OCI-LY7 (cell line): ENCODE data around the gene ABCC5. TPM values are rescaled to one million over a fixed set of nuclear protein-coding genes. Genes with fewer than 3 reads are reported as not detected.

Source experiments
- BruUV-seq: library from RNA; stranded (reverse); fragments of 400-500 nt; replicated peaks from 2 replicates; lab custom pipeline; 2021; lab: Mats Ljungman, UMichigan
- CTCF ChIA-PET: fragments of 300-600 bp; sonication (Branson Sonifier 250); formaldehyde crosslinking; loops from one replicate; lab custom pipeline; 2022; ENCODE audit warnings: antibody characterized with exemption; ENCODE audit not compliant: unreplicated experiment; lab: Charles Lee
- POLR2A ChIA-PET: fragments of 300-600 bp; sonication (Branson Sonifier 250); formaldehyde crosslinking; loops from one replicate; lab custom pipeline; 2022; ENCODE audit warnings: antibody characterized with exemption; lab: Charles Lee
- DNase-seq: peaks from one replicate; pipeline ENCODE4 v3.0.0-alpha.2; 2015; ENCODE audit warnings: low spot score
- H2AFZ ChIP-seq: fragments of 200-600 bp; sonication (generic), shearing (Covaris generic); 2 replicates; pipeline ENCODE4 v1.6.1; 2014; ENCODE audit warnings: mild to moderate bottlenecking, antibody characterized with exemption, low read length, moderate library complexity
- H3K27ac ChIP-seq: fragments of 200-600 bp; sonication (generic); 2 replicates; pipeline ENCODE4 v1.5.1; 2014; ENCODE audit warnings: mixed run types, low read depth, mild to moderate bottlenecking, moderate library complexity, low read length, inconsistent platforms; ENCODE audit not compliant: poor library complexity, severe bottlenecking
- H3K36me3 ChIP-seq: fragments of 200-600 bp; sonication (generic); 2 replicates; pipeline ENCODE4 v1.6.1; 2014; ENCODE audit warnings: mild to moderate bottlenecking, antibody characterized with exemption, low read length, moderate library complexity, mixed read lengths; ENCODE audit not compliant: insufficient read depth
- H3K4me1 ChIP-seq: fragments of 200-600 bp; sonication (generic); 2 replicates; pipeline ENCODE4 v1.5.1; 2014; ENCODE audit warnings: mild to moderate bottlenecking, low read length; ENCODE audit not compliant: insufficient read depth, poor library complexity, severe bottlenecking
- H3K4me2 ChIP-seq: fragments of 200-600 bp; sonication (generic); 2 replicates; pipeline ENCODE4 v1.6.1; 2014; ENCODE audit warnings: mild to moderate bottlenecking, low read length
- H3K4me3 ChIP-seq: fragments of 200-600 bp; sonication (generic); 2 replicates; pipeline ENCODE4 v1.5.1; 2014; ENCODE audit warnings: mild to moderate bottlenecking, low read depth, low read length; ENCODE audit not compliant: poor library complexity, severe bottlenecking
- H3K79me2 ChIP-seq: fragments of 200-600 bp; sonication (generic); 2 replicates; pipeline ENCODE4 v1.6.1; 2016; ENCODE audit warnings: low read depth, mild to moderate bottlenecking, low read length, moderate library complexity, mixed read lengths; ENCODE audit not compliant: insufficient read depth
- H3K9me2 ChIP-seq: fragments of 200-600 bp; sonication (generic); 2 replicates; pipeline ENCODE4 v1.6.1; 2016; ENCODE audit warnings: mild to moderate bottlenecking, low read length, mixed read lengths; ENCODE audit not compliant: insufficient read depth
- H3K9me3 ChIP-seq: fragments of 200-600 bp; sonication (generic); 2 replicates; pipeline ENCODE4 v1.6.1; 2014; ENCODE audit warnings: mild to moderate bottlenecking, mixed run types, low read length, mixed read lengths
- H4K20me1 ChIP-seq: fragments of 200-600 bp; sonication (generic); 2 replicates; pipeline ENCODE4 v1.6.1; 2014; ENCODE audit warnings: mild to moderate bottlenecking, antibody characterized with exemption, low read length, moderate library complexity, mixed read lengths; ENCODE audit not compliant: insufficient read depth
- CTCF ChIP-seq: fragments of 200-600 bp; sonication (generic); conservative IDR thresholded peaks from 2 replicates; pipeline ENCODE4 v1.5.1; 2014; ENCODE audit warnings: mild to moderate bottlenecking, antibody characterized with exemption, low read length, moderate library complexity, mixed read lengths
- EZH2phosphoT487 ChIP-seq: fragments of 200-600 bp; sonication (generic); IDR thresholded peaks from 2 replicates; pipeline ENCODE4 v1.6.1; 2018; ENCODE audit warnings: low read depth, borderline replicate concordance, mild to moderate bottlenecking, mixed run types, antibody characterized with exemption, low read length, moderate library complexity, mixed read lengths
- intact Hi-C: fragments of 100-400 bp; cut with micrococcal nuclease; formaldehyde crosslinking; loops from one replicate; pipeline ENCODE4 v1.10.0; 2022; ENCODE audit not compliant: unreplicated experiment
- total RNA-seq, 2 experiments: library from RNA; depleted of rRNA in 1 of 2; stranded (reverse); fragments of >200 nt in 1 of 2; shearing (Covaris generic) in 1 of 2; gene quantifications; 2 replicates each; pipeline ENCODE4 v1.2.3, GENCODE V29; 2014 to 2022

ABCC5 gene
- total RNA-seq, 2 experiments from 2014 or later = 18.1 to 24.8 TPM

GRCh38 chr3:184016811-184017671 is 643 bp downstream of the ABCC5 start:
- BruUV-seq = no TSS peak
- H3K27ac ChIP-seq = peak overlapping the region; percentile 31

GRCh38 chr3:184016169-184016570 is 1.5 kb downstream of the ABCC5 start:
- Histone ChIP-seq H2AFZ (no peak overlapping the region), H3K4me1 (peaks cover 23% of the 10 kb centered on the region), H3K36me3 (peaks cover 21% of the 10 kb centered on the region), H3K9me2 (no peaks in the 10 kb centered on the region), H3K4me3 (no peak overlapping the region), H3K9me3 (no peaks in the 10 kb centered on the region), H3K79me2 (peaks cover 4% of the 10 kb centered on the region; the same call in 1 of the 2 replicates), H3K27ac (no peak overlapping the region), H4K20me1 (no peaks in the 10 kb centered on the region), H3K4me2 (peak overlapping the region; percentile 88)
- intact Hi-C loops = no loop called here
- ChIA-PET POLR2A (interaction anchor here (0.5 to 4.3 kb wide), 4 partner anchors 10 to 566 kb away, joined by 3 to 28 read pairs (median 12); no protein-coding TSS in a partner anchor), CTCF (interaction anchor here (1.2 to 1.3 kb wide), 2 partner anchors 112 to 120 kb away, joined by 3 to 4 read pairs; no protein-coding TSS in a partner anchor)
- no TSS peak for BruUV-seq
- no peak for DNase-seq
- TF ChIP-seq EZH2phosphoT487 (no peak), CTCF (no peak)

More at GRCh38 chr3:184016811-184017671, 643 bp downstream of the ABCC5 start:
- peaks cover 13% of the 10 kb centered on the region for H3K36me3 ChIP-seq
- peaks cover 4% of the 10 kb centered on the region; the same call in 1 of the 2 replicates for H3K79me2 ChIP-seq
- H3K9me2 ChIP-seq = no peaks in the 10 kb centered on the region
- H3K4me1 ChIP-seq = peaks cover 23% of the 10 kb centered on the region
- peak; percentile 71 for DNase-seq
- TF ChIP-seq EZH2phosphoT487 (no peak), CTCF (peak; percentile 95)
- peak overlapping the region; percentile 99 for H2AFZ ChIP-seq
- intact Hi-C loops = loop anchor here (1.0 kb wide), 3 partner anchors 64 to 122 kb away; no protein-coding TSS in a partner anchor
- H3K4me3 ChIP-seq = peak overlapping the region; percentile 96
- ChIA-PET POLR2A (interaction anchor here (0.5 to 4.3 kb wide), 7 partner anchors 11 to 567 kb away, joined by 3 to 28 read pairs (median 7); no protein-coding TSS in a partner anchor), CTCF (interaction anchor here (1.0 to 1.5 kb wide), 5 partner anchors 106 to 132 kb away, joined by 3 to 4 read pairs (median 4); partner anchors contain the start of gene PARL)
- no peaks in the 10 kb centered on the region for H4K20me1 ChIP-seq
- H3K9me3 ChIP-seq = no peaks in the 10 kb centered on the region
- H3K4me2 ChIP-seq = peak overlapping the region; percentile 88
